ENCODE results near the gene RFX5. TPM values are rescaled to one million over a fixed set of nuclear protein-coding genes. Genes with fewer than 3 reads are reported as not detected.

The RFX5 gene
- total RNA-seq, 1 donor from 2014 or later: 64.4 TPM

GRCh38 chr1:151368393-151369301 lies 21.6 kb upstream of the RFX5 start:
- H3K27me3 Mint-ChIP-seq (ENCODE audit: unreplicated experiment): peaks cover 7% of the 10 kb centered on the region
- no peak for DNase-seq
- H3K4me1 Mint-ChIP-seq (ENCODE audit: low read depth, unreplicated experiment): peaks cover 5% of the 10 kb centered on the region
- no peak for TF ChIP-seq CTCF (IDR thresholded peaks at IDR 0.05; ENCODE audit: partially characterized antibody, unreplicated experiment)
- no peak overlapping the region for H3K4me3 Mint-ChIP-seq (ENCODE audit: unreplicated experiment)
- peaks cover 7% of the 10 kb centered on the region for H3K36me3 Mint-ChIP-seq (ENCODE audit: unreplicated experiment)
- peaks cover 3% of the 10 kb centered on the region for H3K9me3 Mint-ChIP-seq (ENCODE audit: unreplicated experiment)
- no peak overlapping the region for H3K27ac Mint-ChIP-seq (ENCODE audit: unreplicated experiment)

- Mint-ChIP-seq H3K4me1 (ENCODE audit: low read depth, unreplicated experiment) (peaks cover 2% of the 10 kb centered on the region), H3K27ac (ENCODE audit: unreplicated experiment) (no peak overlapping the region), H3K9me3 (ENCODE audit: unreplicated experiment) (peaks cover 6% of the 10 kb centered on the region), H3K36me3 (ENCODE audit: unreplicated experiment) (peaks cover 15% of the 10 kb centered on the region), H3K4me3 (ENCODE audit: unreplicated experiment) (no peak overlapping the region), H3K27me3 (ENCODE audit: unreplicated experiment) (peaks cover 3% of the 10 kb centered on the region)
- no peak for TF ChIP-seq CTCF (IDR thresholded peaks at IDR 0.05; ENCODE audit: partially characterized antibody, unreplicated experiment)
- DNase-seq: no peak
Observed at GRCh38 chr1:151367658-151368392, 20.8 kb upstream of the RFX5 start.

GRCh38 chr1:151364996-151365395 lies 17.9 kb upstream of the RFX5 start:
- Mint-ChIP-seq H3K27me3 (ENCODE audit: unreplicated experiment) (peaks cover 7% of the 10 kb centered on the region), H3K27ac (ENCODE audit: unreplicated experiment) (no peak overlapping the region), H3K9me3 (ENCODE audit: unreplicated experiment) (peaks cover 12% of the 10 kb centered on the region), H3K36me3 (ENCODE audit: unreplicated experiment) (peaks cover 30% of the 10 kb centered on the region), H3K4me1 (ENCODE audit: low read depth, unreplicated experiment) (no peaks in the 10 kb centered on the region), H3K4me3 (ENCODE audit: unreplicated experiment) (no peak overlapping the region)
- DNase-seq: no peak
- TF ChIP-seq CTCF (IDR thresholded peaks at IDR 0.05; ENCODE audit: partially characterized antibody, unreplicated experiment): no peak

- H3K27ac Mint-ChIP-seq (ENCODE audit: unreplicated experiment): no peak overlapping the region
- DNase-seq: no peak
- no peaks in the 10 kb centered on the region for H3K4me1 Mint-ChIP-seq (ENCODE audit: low read depth, unreplicated experiment)
- H3K27me3 Mint-ChIP-seq (ENCODE audit: unreplicated experiment): peaks cover 7% of the 10 kb centered on the region
- no peak overlapping the region for H3K4me3 Mint-ChIP-seq (ENCODE audit: unreplicated experiment)
- TF ChIP-seq CTCF (IDR thresholded peaks at IDR 0.05; ENCODE audit: partially characterized antibody, unreplicated experiment): no peak
- H3K36me3 Mint-ChIP-seq (ENCODE audit: unreplicated experiment): peaks cover 30% of the 10 kb centered on the region
- peaks cover 13% of the 10 kb centered on the region for H3K9me3 Mint-ChIP-seq (ENCODE audit: unreplicated experiment)
Observed at GRCh38 chr1:151362308-151363155, 15.5 kb upstream of the RFX5 start.

Measured in glutamatergic neuron (in vitro differentiated cells).